Measurements from ENCODE around the gene USP35. TPM values are rescaled to one million over a fixed set of nuclear protein-coding genes. Genes with fewer than 3 reads are reported as not detected.

USP35 gene
- total RNA-seq, 4 donors from 2014 or later: 7.4 to 17.2 (median 10.9) TPM

GRCh38 chr11:78244080-78244479 lies 55.4 kb downstream of the USP35 start:
- intact Hi-C loops (cut with DNase I; ENCODE audit: low total_unique reads): no loop called here
- no peak for TF ChIP-seq EP300 (IDR thresholded peaks at IDR 0.05; ENCODE audit: low read depth)
- TF ChIP-seq, protein P1, sequence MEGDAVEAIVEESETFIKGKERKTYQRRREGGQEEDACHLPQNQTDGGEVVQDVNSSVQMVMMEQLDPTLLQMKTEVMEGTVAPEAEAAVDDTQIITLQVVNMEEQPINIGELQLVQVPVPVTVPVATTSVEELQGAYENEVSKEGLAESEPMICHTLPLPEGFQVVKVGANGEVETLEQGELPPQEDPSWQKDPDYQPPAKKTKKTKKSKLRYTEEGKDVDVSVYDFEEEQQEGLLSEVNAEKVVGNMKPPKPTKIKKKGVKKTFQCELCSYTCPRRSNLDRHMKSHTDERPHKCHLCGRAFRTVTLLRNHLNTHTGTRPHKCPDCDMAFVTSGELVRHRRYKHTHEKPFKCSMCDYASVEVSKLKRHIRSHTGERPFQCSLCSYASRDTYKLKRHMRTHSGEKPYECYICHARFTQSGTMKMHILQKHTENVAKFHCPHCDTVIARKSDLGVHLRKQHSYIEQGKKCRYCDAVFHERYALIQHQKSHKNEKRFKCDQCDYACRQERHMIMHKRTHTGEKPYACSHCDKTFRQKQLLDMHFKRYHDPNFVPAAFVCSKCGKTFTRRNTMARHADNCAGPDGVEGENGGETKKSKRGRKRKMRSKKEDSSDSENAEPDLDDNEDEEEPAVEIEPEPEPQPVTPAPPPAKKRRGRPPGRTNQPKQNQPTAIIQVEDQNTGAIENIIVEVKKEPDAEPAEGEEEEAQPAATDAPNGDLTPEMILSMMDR (IDR thresholded peaks at IDR 0.05): no peak
- TF ChIP-seq POLR2A (IDR thresholded peaks at IDR 0.05): no peak
- no peak for TF ChIP-seq POLR2AphosphoS5 (IDR thresholded peaks at IDR 0.05)
- Histone ChIP-seq H3K9me3 (peaks cover 0 to 5% of the 10 kb centered on the region in 2 donors), H3K4me1 (no peaks in the 10 kb centered on the region), H3K36me3 (peaks cover 0 to 1% (median 0%) of the 10 kb centered on the region in 4 donors), H3K27me3 (no peaks in the 10 kb centered on the region), H3K4me3 (no peak overlapping the region), H3K27ac (no peak overlapping the region)
- DNase-seq: no peak
- in situ Hi-C loops (cut with MboI; ENCODE audit: low pct_ligation_motif_present in 1 of 4, low pct_unique_long_range_greater_than_20kb in 1 of 4, low sequenced_read_pairs in 3 of 4): loop anchor here in 2 of 4 donors (25.0 kb wide), 2 partner anchors 168 to 318 kb away; partner anchors contain the start of genes GAB2 (in 1 of the 2) and NARS2 (in 1 of the 2)
- WGBS, 2 donors (ENCODE audit: low coverage in 1 of 2): 88 to 100% methylated on average over 2 of the region's 2 CpGs

GRCh38 chr11:78244546-78245255 lies 56.0 kb downstream of the USP35 start:
- H3K9me3 ChIP-seq: peaks cover 0 to 5% of the 10 kb centered on the region in 2 donors
- DNase-seq: no peak
- H3K27ac ChIP-seq: no peak overlapping the region
- no peaks in the 10 kb centered on the region for H3K27me3 ChIP-seq
- 65 to 69% methylated on average over 4 of the region's 4 CpGs for WGBS, 2 donors (ENCODE audit: low coverage in 1 of 2)
- peaks cover 0 to 5% (median 0%) of the 10 kb centered on the region in 4 donors for H3K36me3 ChIP-seq
- H3K4me3 ChIP-seq: no peak overlapping the region
- intact Hi-C loops (cut with DNase I; ENCODE audit: low total_unique reads): no loop called here
- in situ Hi-C loops (cut with MboI; ENCODE audit: low pct_ligation_motif_present in 1 of 4, low pct_unique_long_range_greater_than_20kb in 1 of 4, low sequenced_read_pairs in 3 of 4): loop anchor here in 2 of 4 donors (25.0 kb wide), 2 partner anchors 168 to 318 kb away; partner anchors contain the start of genes GAB2 (in 1 of the 2) and NARS2 (in 1 of the 2)
- H3K4me1 ChIP-seq: no peaks in the 10 kb centered on the region
- TF ChIP-seq, protein P1 (IDR thresholded peaks at IDR 0.05): no peak
- no peak for TF ChIP-seq POLR2A (IDR thresholded peaks at IDR 0.05)

- intact Hi-C loops (cut with DNase I; ENCODE audit: low total_unique reads) (no loop called here), in situ Hi-C loops (cut with MboI; ENCODE audit: low pct_ligation_motif_present in 1 of 4, low pct_unique_long_range_greater_than_20kb in 1 of 4, low sequenced_read_pairs in 3 of 4) (loop anchor here in 2 of 4 donors (25.0 kb wide), 2 partner anchors 164 to 314 kb away; partner anchors contain the start of genes GAB2 (in 1 of the 2) and NARS2 (in 1 of the 2))
- WGBS, 2 donors (ENCODE audit: low coverage in 1 of 2): 91 to 95% methylated on average over 3 of the region's 3 CpGs
- TF ChIP-seq, protein P1 (IDR thresholded peaks at IDR 0.05): no peak
- no peak for TF ChIP-seq POLR2AphosphoS5 (IDR thresholded peaks at IDR 0.05)
- TF ChIP-seq EP300 (IDR thresholded peaks at IDR 0.05; ENCODE audit: low read depth): no peak
- no peak for TF ChIP-seq POLR2A (IDR thresholded peaks at IDR 0.05)
- no peak overlapping the region for H3K27ac ChIP-seq
- no peaks in the 10 kb centered on the region for H3K9me3 ChIP-seq
- no peaks in the 10 kb centered on the region for H3K27me3 ChIP-seq
- DNase-seq: no peak
- peaks cover 0 to 9% (median 0%) of the 10 kb centered on the region in 4 donors for H3K36me3 ChIP-seq
- no peak overlapping the region for H3K4me3 ChIP-seq
- H3K4me1 ChIP-seq: peaks cover 0 to 16% (median 4%) of the 10 kb centered on the region in 4 donors
Observed at GRCh38 chr11:78248191-78248590, 59.5 kb downstream of the USP35 start.

GRCh38 chr11:78248903-78249302 lies 60.2 kb downstream of the USP35 start:
- TF ChIP-seq EP300 (IDR thresholded peaks at IDR 0.05; ENCODE audit: low read depth) (no peak), POLR2AphosphoS5 (IDR thresholded peaks at IDR 0.05) (no peak), POLR2A (IDR thresholded peaks at IDR 0.05) (no peak)
- TF ChIP-seq, protein P1 (IDR thresholded peaks at IDR 0.05): no peak
- Histone ChIP-seq H3K4me1 (peaks cover 0 to 16% (median 4%) of the 10 kb centered on the region in 4 donors), H3K9me3 (no peaks in the 10 kb centered on the region), H3K36me3 (peaks cover 0 to 9% (median 0%) of the 10 kb centered on the region in 4 donors), H3K27ac (no peak overlapping the region), H3K4me3 (no peak overlapping the region), H3K27me3 (no peaks in the 10 kb centered on the region)
- intact Hi-C loops (cut with DNase I; ENCODE audit: low total_unique reads) (no loop called here), in situ Hi-C loops (cut with MboI; ENCODE audit: low pct_ligation_motif_present in 1 of 4, low pct_unique_long_range_greater_than_20kb in 1 of 4, low sequenced_read_pairs in 3 of 4) (loop anchor here in 2 of 4 donors (25.0 kb wide), 2 partner anchors 163 to 313 kb away; partner anchors contain the start of genes GAB2 (in 1 of the 2) and NARS2 (in 1 of the 2))
- DNase-seq: no peak
